DND-41 (cell line): ENCODE data around the gene N4BP2.

Experiments used
- CTCF ChIP-seq: IDR thresholded peaks from 2 replicates; pipeline ENCODE4 v1.5.1; 2012; ENCODE audit warnings: borderline replicate concordance, low read length, moderate library complexity, mild to moderate bottlenecking; ENCODE audit not compliant: poor library complexity, severe bottlenecking; ENCODE audit errors: extremely low read depth
- EZH2 ChIP-seq: IDR thresholded peaks from 3 replicates; pipeline ENCODE4 v1.6.1; 2012; ENCODE audit warnings: borderline replicate concordance, low read depth, mild to moderate bottlenecking, moderate library complexity, low read length, inconsistent platforms; ENCODE audit not compliant: severe bottlenecking

- TF ChIP-seq CTCF (no peak), EZH2 (no peak)
These were observed 1.5 kb downstream of the N4BP2 start for GRCh38 chr4:40058121-40058520.
